Body of pancreas (tissue), 4 donors: ENCODE data around the gene DLGAP1. TPM values are rescaled to one million over a fixed set of nuclear protein-coding genes. Genes with fewer than 3 reads are reported as not detected.

Experiments
- ATAC-seq: fragments of 150-250 bp; one replicate; pipeline ENCODE4 v1.9.1; 2016
- DNase-seq, 4 donors: peaks; one replicate each; pipeline ENCODE4 v3.0.0-alpha.2; 2019
- H3K27ac ChIP-seq, 4 donors: fragments of 200-600 bp; sonication (generic); 1 replicate in 3 of 4; 2 replicates in 1 of 4; pipeline versions ENCODE4 v1.5.1 to v1.6.1; 2016 to 2019; ENCODE audit warnings: mild to moderate bottlenecking in 1 of 4, mixed read lengths in 1 of 4, moderate library complexity in 1 of 4
- H3K27me3 ChIP-seq, 2 donors: fragments of 200-600 bp; sonication (generic); one replicate each; pipeline ENCODE4 v1.6.0; 2016; ENCODE audit warnings: mild to moderate bottlenecking in 1 of 2
- H3K36me3 ChIP-seq, 2 donors: fragments of 200-600 bp; sonication (generic); replicated peaks in 1 of 2; 2 replicates each; pipeline ENCODE4 v1.5.1; 2016; ENCODE audit warnings: low read depth in 2 of 2; ENCODE audit not compliant: insufficient read depth in 1 of 2
- H3K4me1 ChIP-seq: fragments of 200-600 bp; sonication (generic); one replicate; pipeline ENCODE4 v1.6.0; 2016
- H3K4me3 ChIP-seq, 2 donors: fragments of 200-600 bp; sonication (generic); 1 replicate in 1 of 2; 2 replicates in 1 of 2; pipeline ENCODE4 v1.5.1; 2016 to 2019
- H3K9me3 ChIP-seq, 3 donors: fragments of 200-600 bp; sonication (generic); 1 replicate in 2 of 3; 2 replicates in 1 of 3; pipeline ENCODE4 v1.5.1; 2016
- POLR2A ChIP-seq, 3 donors: fragments of 450-650 bp; IDR thresholded peaks; one replicate each; pipeline ENCODE4 v1.6.1; 2016; ENCODE audit warnings: antibody characterized with exemption in 3 of 3, mild to moderate bottlenecking in 2 of 3
- WGBS, 2 donors: methylation state at CpG; one replicate each; pipeline ENCODE4 v1.1.5; 2017; 5-methylcytosine and 5-hydroxymethylcytosine counted together
- intact Hi-C: fragments of 100-400 bp; cut with DNase I; formaldehyde crosslinking; loops from one replicate; pipeline ENCODE4 v1.15.1; 2023
- total RNA-seq, 2 donors: library from RNA; depleted of rRNA; stranded (reverse); fragments of >200 nt; gene quantifications; one replicate each; pipeline ENCODE4 v1.1.0, GENCODE V29; 2016
- TF ChIP-seq, protein P1 (sequence below), 7 experiments: fragments of 450-650 bp in 4 of 7; fragments of 200-600 bp in 3 of 7; sonication (generic) in 3 of 7; IDR thresholded peaks; one replicate each; pipeline ENCODE4 v1.5.1; 2016 to 2019; ENCODE audit warnings: antibody characterized with exemption in 7 of 7

DLGAP1 gene
- total RNA-seq, 2 donors from 2014 or later = 0.52 to 7.9 TPM

DNA sequence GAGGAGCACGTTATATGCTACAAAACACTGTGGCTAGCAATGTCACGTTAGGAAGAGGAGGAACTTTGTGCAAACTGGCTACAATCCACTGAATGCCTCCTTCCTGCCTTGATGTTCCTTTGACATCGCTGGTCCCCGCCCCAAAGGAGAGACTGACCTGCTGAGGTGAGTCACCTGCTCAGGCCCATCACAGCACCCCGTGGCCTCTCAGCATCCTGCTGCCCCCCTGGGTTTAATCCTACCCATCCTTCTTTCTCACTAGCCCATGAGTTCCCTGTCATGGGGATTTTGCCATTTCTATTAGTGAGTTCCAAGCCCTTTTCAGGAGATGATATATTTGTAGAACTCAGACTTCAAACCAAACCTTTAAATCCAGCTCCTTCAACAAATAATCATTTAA is 16.2 kb downstream of the DLGAP1 start:
- intact Hi-C loops = no loop called here
- ATAC-seq (no peak), DNase-seq (no peak)
- no peak overlapping the region for H3K4me3 ChIP-seq
- H3K27me3 ChIP-seq = no peaks in the 10 kb centered on the region
- WGBS, 2 donors = 52 to 56% methylated on average over 5 of the region's 5 CpGs
- H3K4me1 ChIP-seq = peaks cover 1% of the 10 kb centered on the region
- H3K27ac ChIP-seq = no peak overlapping the region
- no peaks in the 10 kb centered on the region for H3K36me3 ChIP-seq
- H3K9me3 ChIP-seq = no peaks in the 10 kb centered on the region
- no peak for TF ChIP-seq POLR2A (IDR thresholded peaks at IDR 0.05)
- TF ChIP-seq, protein P1, sequence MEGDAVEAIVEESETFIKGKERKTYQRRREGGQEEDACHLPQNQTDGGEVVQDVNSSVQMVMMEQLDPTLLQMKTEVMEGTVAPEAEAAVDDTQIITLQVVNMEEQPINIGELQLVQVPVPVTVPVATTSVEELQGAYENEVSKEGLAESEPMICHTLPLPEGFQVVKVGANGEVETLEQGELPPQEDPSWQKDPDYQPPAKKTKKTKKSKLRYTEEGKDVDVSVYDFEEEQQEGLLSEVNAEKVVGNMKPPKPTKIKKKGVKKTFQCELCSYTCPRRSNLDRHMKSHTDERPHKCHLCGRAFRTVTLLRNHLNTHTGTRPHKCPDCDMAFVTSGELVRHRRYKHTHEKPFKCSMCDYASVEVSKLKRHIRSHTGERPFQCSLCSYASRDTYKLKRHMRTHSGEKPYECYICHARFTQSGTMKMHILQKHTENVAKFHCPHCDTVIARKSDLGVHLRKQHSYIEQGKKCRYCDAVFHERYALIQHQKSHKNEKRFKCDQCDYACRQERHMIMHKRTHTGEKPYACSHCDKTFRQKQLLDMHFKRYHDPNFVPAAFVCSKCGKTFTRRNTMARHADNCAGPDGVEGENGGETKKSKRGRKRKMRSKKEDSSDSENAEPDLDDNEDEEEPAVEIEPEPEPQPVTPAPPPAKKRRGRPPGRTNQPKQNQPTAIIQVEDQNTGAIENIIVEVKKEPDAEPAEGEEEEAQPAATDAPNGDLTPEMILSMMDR (IDR thresholded peaks at IDR 0.05) = no peak

DNA sequence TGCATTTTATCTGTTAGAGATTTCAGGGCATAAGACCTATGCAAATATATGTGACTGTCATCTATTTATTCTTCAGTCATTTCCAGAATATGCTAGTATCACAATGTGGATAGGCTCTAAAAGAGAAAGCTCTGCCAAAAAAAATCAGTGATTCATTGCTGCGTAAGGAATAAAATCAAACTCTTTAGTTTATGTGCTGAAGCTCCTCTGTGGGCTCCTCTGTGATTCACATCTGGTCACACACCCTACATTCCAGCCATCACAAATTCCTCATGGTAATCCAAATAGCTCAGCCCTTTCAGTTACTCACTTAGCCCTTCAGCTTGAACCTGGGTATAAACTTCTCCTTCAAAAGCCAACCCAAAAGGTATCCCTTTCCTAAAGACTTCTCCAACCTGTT is 21.4 kb downstream of the DLGAP1 start:
- no peak overlapping the region for H3K27ac ChIP-seq
- no peaks in the 10 kb centered on the region for H3K27me3 ChIP-seq
- no peaks in the 10 kb centered on the region for H3K9me3 ChIP-seq
- WGBS, 2 donors = 78 to 82% methylated on average over 1 of the region's 1 CpG
- H3K4me1 ChIP-seq = no peaks in the 10 kb centered on the region
- DNase-seq = no peak
- intact Hi-C loops = no loop called here
- no peak for ATAC-seq
- no peak overlapping the region for H3K4me3 ChIP-seq
- TF ChIP-seq POLR2A (IDR thresholded peaks at IDR 0.05) = no peak
- TF ChIP-seq, protein P1 (IDR thresholded peaks at IDR 0.05) = no peak
- H3K36me3 ChIP-seq = no peaks in the 10 kb centered on the region

DNA sequence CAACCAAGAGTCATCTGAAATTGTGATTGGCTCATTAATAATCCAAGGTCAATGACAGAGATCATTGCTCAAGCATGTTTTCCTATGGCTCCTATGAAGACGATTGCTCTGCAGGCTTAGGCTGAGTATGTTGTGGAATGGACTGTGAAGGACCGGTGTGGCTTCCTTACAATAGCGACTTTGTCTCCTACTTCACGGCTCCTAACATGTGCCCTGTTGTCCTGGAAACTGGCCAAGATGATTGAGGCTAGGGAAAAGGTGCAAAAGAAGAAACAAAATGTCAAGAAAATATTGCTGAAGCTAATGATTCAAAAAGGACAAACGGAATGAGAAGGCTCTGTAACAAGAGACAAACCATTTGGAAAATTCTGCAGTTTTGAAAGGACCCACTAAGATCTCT is 24.3 kb downstream of the DLGAP1 start:
- no peak for DNase-seq
- Histone ChIP-seq H3K4me1 (no peaks in the 10 kb centered on the region), H3K36me3 (no peaks in the 10 kb centered on the region), H3K27ac (no peak overlapping the region), H3K27me3 (no peaks in the 10 kb centered on the region), H3K4me3 (no peak overlapping the region), H3K9me3 (no peaks in the 10 kb centered on the region)
- TF ChIP-seq, protein P1 (IDR thresholded peaks at IDR 0.05) = no peak
- no peak for TF ChIP-seq POLR2A (IDR thresholded peaks at IDR 0.05)
- no peak for ATAC-seq
- intact Hi-C loops = no loop called here
- WGBS, 2 donors = 46 to 54% methylated on average over 5 of the region's 5 CpGs

DNA sequence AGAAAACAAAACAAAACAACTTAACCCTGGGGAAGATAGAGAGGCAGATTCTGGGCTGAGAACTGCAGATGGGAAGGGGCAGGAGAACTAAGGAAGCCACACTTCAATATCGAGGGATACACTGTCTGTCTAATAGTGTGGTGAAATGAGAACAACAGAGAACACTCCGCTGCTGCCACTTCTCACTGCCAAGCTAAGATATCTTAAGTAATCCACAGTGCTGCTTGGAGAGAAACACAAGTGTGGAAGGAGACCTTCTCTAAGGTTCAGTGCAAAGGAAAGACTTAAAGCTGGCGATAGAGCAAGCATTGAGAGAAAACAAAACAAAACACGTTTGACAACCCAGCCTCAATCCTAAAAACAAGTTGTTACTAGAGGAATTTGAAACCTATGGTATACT is 37.4 kb downstream of the DLGAP1 start:
- no peaks in the 10 kb centered on the region for H3K36me3 ChIP-seq
- ATAC-seq (no peak), DNase-seq (no peak)
- TF ChIP-seq, protein P1 (IDR thresholded peaks at IDR 0.05) = no peak
- TF ChIP-seq POLR2A (IDR thresholded peaks at IDR 0.05) = no peak
- intact Hi-C loops = no loop called here
- H3K27ac ChIP-seq = no peak overlapping the region
- no peaks in the 10 kb centered on the region for H3K9me3 ChIP-seq
- no peaks in the 10 kb centered on the region for H3K27me3 ChIP-seq
- WGBS, 2 donors = 60 to 61% methylated on average over 4 of the region's 4 CpGs
- no peaks in the 10 kb centered on the region for H3K4me1 ChIP-seq
- H3K4me3 ChIP-seq = no peak overlapping the region

DNA sequence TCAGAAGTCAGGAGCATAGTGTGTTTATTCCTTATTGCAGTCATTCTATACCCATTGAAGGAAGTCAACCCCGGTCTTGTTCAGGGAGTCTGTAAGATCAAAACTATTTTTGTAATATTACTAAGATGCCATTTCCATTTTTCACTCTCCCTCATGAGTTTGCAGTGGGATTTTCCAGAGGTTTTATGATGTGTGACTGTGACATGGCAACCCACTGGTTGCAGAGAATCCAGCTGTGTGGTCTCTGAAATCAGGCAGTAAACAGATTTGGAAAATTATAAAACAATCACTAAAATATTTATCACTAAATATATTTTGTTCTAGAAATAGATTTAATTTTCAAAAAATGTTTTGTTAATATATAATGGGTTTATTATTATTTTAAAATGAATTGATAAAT is 38.1 kb downstream of the DLGAP1 start:
- Histone ChIP-seq H3K36me3 (no peaks in the 10 kb centered on the region), H3K4me3 (no peak overlapping the region), H3K27me3 (no peaks in the 10 kb centered on the region), H3K4me1 (no peaks in the 10 kb centered on the region), H3K27ac (no peak overlapping the region), H3K9me3 (no peaks in the 10 kb centered on the region)
- ATAC-seq = no peak
- intact Hi-C loops = no loop called here
- DNase-seq = no peak
- WGBS, 2 donors = 63 to 79% methylated on average over 1 of the region's 1 CpG
- no peak for TF ChIP-seq POLR2A (IDR thresholded peaks at IDR 0.05)
- TF ChIP-seq, protein P1 (IDR thresholded peaks at IDR 0.05) = no peak
